ENCODE data around the gene HIPK2. TPM values are rescaled to one million over a fixed set of nuclear protein-coding genes. Genes with fewer than 3 reads are reported as not detected.
"Not testable (repeated sequence)": the region's sequence is repeated elsewhere in the genome, so short reads cannot be mapped to it uniquely, and the experiment has no call there.

The HIPK2 gene
- total RNA-seq, 3 donors from 2014 or later (not counting 1 experiment from before 2014, with no cell fraction given) = 127 to 145 (median 144) TPM

- Histone ChIP-seq H3K4me3 (ENCODE audit: low read length) (no peak overlapping the region), H3K27ac (ENCODE audit: low read length) (no peak overlapping the region), H3K9me3 (ENCODE audit: control insufficient read depth, insufficient read depth, low read length) (no peaks in the 10 kb centered on the region), H3K27me3 (ENCODE audit: control insufficient read depth, insufficient read depth, low read length) (no peaks in the 10 kb centered on the region), H3K4me1 (ENCODE audit: control insufficient read depth, insufficient read depth, low read length) (no peaks in the 10 kb centered on the region), H3K36me3 (ENCODE audit: control insufficient read depth, insufficient read depth, low read length) (peaks cover 61% of the 10 kb centered on the region)
- Mint-ChIP-seq H3K9me3 (no peaks in the 10 kb centered on the region), H3K4me1 (peaks cover 0 to 9% of the 10 kb centered on the region in 2 donors), H3K36me3 (peaks cover 44% of the 10 kb centered on the region), H3K4me3 (no peak overlapping the region), H3K27me3 (ENCODE audit: low read depth in 2 of 2) (no peaks in the 10 kb centered on the region), H3K27ac (peak overlapping the region; percentile 3 to 39)
- no peak for DNase-seq
- no peak for ATAC-seq
- TF ChIP-seq CTCF (IDR thresholded peaks at IDR 0.05) = no peak
- intact Hi-C loops (cut with micrococcal nuclease) = no loop called here
- 98% methylated on average over 10 of the region's 10 CpGs for WGBS (ENCODE audit: insufficient coverage)
Measured at GRCh38 chr7:139613971-139614411, 163.8 kb downstream of the HIPK2 start.

- H3K27me3 ChIP-seq (ENCODE audit: control insufficient read depth, insufficient read depth, low read length); H3K4me3 Mint-ChIP-seq; H3K27ac Mint-ChIP-seq; H3K4me1 ChIP-seq (ENCODE audit: control insufficient read depth, insufficient read depth, low read length); intact Hi-C loops (cut with micrococcal nuclease); H3K27ac ChIP-seq (ENCODE audit: low read length); H3K9me3 Mint-ChIP-seq; DNase-seq; H3K27me3 Mint-ChIP-seq (ENCODE audit: low read depth in 2 of 2); ATAC-seq; H3K4me3 ChIP-seq (ENCODE audit: low read length); H3K9me3 ChIP-seq (ENCODE audit: control insufficient read depth, insufficient read depth, low read length): not testable (repeated sequence)
- peaks cover 48% of the 10 kb centered on the region for H3K36me3 ChIP-seq (ENCODE audit: control insufficient read depth, insufficient read depth, low read length)
- 96% methylated on average over 1 of the region's 2 CpGs for WGBS (ENCODE audit: insufficient coverage)
- Mint-ChIP-seq H3K4me1 (peaks cover 7 to 13% of the 10 kb centered on the region in 2 donors), H3K36me3 (peaks cover 44% of the 10 kb centered on the region)
Measured at GRCh38 chr7:139611556-139611955, 166.2 kb downstream of the HIPK2 start.

- intact Hi-C loops (cut with micrococcal nuclease) = no loop called here
- ATAC-seq (no peak), DNase-seq (no peak)
- Histone ChIP-seq H3K4me3 (ENCODE audit: low read length) (no peak overlapping the region), H3K36me3 (ENCODE audit: control insufficient read depth, insufficient read depth, low read length) (peaks cover 54% of the 10 kb centered on the region), H3K9me3 (ENCODE audit: control insufficient read depth, insufficient read depth, low read length) (no peaks in the 10 kb centered on the region), H3K27ac (ENCODE audit: low read length) (no peak overlapping the region), H3K4me1 (ENCODE audit: control insufficient read depth, insufficient read depth, low read length) (no peaks in the 10 kb centered on the region), H3K27me3 (ENCODE audit: control insufficient read depth, insufficient read depth, low read length) (no peaks in the 10 kb centered on the region)
- peaks cover 5 to 9% of the 10 kb centered on the region in 2 donors for H3K4me1 Mint-ChIP-seq
- no peaks in the 10 kb centered on the region for H3K27me3 Mint-ChIP-seq (ENCODE audit: low read depth in 2 of 2)
- peaks cover 39% of the 10 kb centered on the region for H3K36me3 Mint-ChIP-seq
- H3K4me3 Mint-ChIP-seq = no peak overlapping the region
- peak overlapping the region in 1 of 2 donors; percentile 50 for H3K27ac Mint-ChIP-seq
- no peaks in the 10 kb centered on the region for H3K9me3 Mint-ChIP-seq
- no peak for TF ChIP-seq CTCF (IDR thresholded peaks at IDR 0.05)
- 93% methylated on average over 5 of the region's 5 CpGs for WGBS (ENCODE audit: insufficient coverage)
Measured at GRCh38 chr7:139610595-139610994, 167.2 kb downstream of the HIPK2 start.

GRCh38 chr7:139603896-139604295 is 173.9 kb downstream of the HIPK2 start:
- no peak for TF ChIP-seq CTCF (IDR thresholded peaks at IDR 0.05)
- peaks cover 5 to 9% of the 10 kb centered on the region in 2 donors for H3K4me1 Mint-ChIP-seq
- 94% methylated on average over 5 of the region's 5 CpGs for WGBS (ENCODE audit: insufficient coverage)
- peaks cover 40% of the 10 kb centered on the region for H3K36me3 Mint-ChIP-seq
- no peak overlapping the region for H3K4me3 Mint-ChIP-seq
- H3K27ac ChIP-seq (ENCODE audit: low read length) = no peak overlapping the region
- ATAC-seq = no peak
- no peaks in the 10 kb centered on the region for H3K9me3 ChIP-seq (ENCODE audit: control insufficient read depth, insufficient read depth, low read length)
- no peak overlapping the region for H3K4me3 ChIP-seq (ENCODE audit: low read length)
- no peaks in the 10 kb centered on the region for H3K4me1 ChIP-seq (ENCODE audit: control insufficient read depth, insufficient read depth, low read length)
- H3K36me3 ChIP-seq (ENCODE audit: control insufficient read depth, insufficient read depth, low read length) = peaks cover 52% of the 10 kb centered on the region
- DNase-seq = no peak
- H3K9me3 Mint-ChIP-seq = no peaks in the 10 kb centered on the region
- no peaks in the 10 kb centered on the region for H3K27me3 ChIP-seq (ENCODE audit: control insufficient read depth, insufficient read depth, low read length)
- no peak overlapping the region for H3K27ac Mint-ChIP-seq
- no peaks in the 10 kb centered on the region for H3K27me3 Mint-ChIP-seq (ENCODE audit: low read depth in 2 of 2)
- intact Hi-C loops (cut with micrococcal nuclease) = no loop called here

Measured in natural killer cell (primary cell).